H1 (cell line): ENCODE results near the gene CDK10. TPM values are rescaled to one million over a fixed set of nuclear protein-coding genes. Genes with fewer than 3 reads are reported as not detected.

ENCODE experiments used
- CTCF ChIA-PET: fragments of 300-600 bp; sonication (Branson Sonifier 250); formaldehyde crosslinking; loops from one replicate; lab custom pipeline; 2021; ENCODE audit not compliant: partially characterized antibody; lab: Charles Lee
- POLR2A ChIA-PET: fragments of 300-600 bp; sonication (Branson Sonifier 250); formaldehyde crosslinking; loops from one replicate; lab custom pipeline; 2021; ENCODE audit warnings: inconsistent platforms; ENCODE audit not compliant: partially characterized antibody; lab: Charles Lee
- DNase-seq, 2 experiments: peaks; one replicate each; pipeline versions ENCODE4 v3.0.0 to v3.0.0-alpha.2; 2010 to 2022; ENCODE audit warnings: low spot score in 2 of 2, low read depth in 1 of 2, mixed read lengths in 1 of 2
- FAIRE-seq: peaks from 2 replicates; lab custom pipeline; 2011; peaks lifted over from hg19 to GRCh38; lab: Jason Lieb, UNC
- H2AFZ ChIP-seq: 2 replicates; pipeline ENCODE4 v1.8.1; 2012; ENCODE audit warnings: low read length, inconsistent platforms
- H2AK5ac ChIP-seq: 2 replicates; pipeline ENCODE4 v1.6.1; 2013; ENCODE audit warnings: low read depth, low read length
- H2BK120ac ChIP-seq: replicated peaks from 2 replicates; pipeline ENCODE3; 2013; ENCODE audit warnings: low read depth, low read length, inconsistent platforms
- H2BK12ac ChIP-seq: 2 replicates; pipeline ENCODE4 v1.6.1; 2013; ENCODE audit warnings: low read depth, low read length
- H2BK15ac ChIP-seq: 2 replicates; pipeline ENCODE4 v1.6.1; 2013; ENCODE audit warnings: low read length
- H2BK20ac ChIP-seq: 2 replicates; pipeline ENCODE4 v1.6.1; 2013; ENCODE audit warnings: low read length
- H2BK5ac ChIP-seq: 2 replicates; pipeline ENCODE4 v1.6.1; 2013; ENCODE audit warnings: low read depth, low read length
- H3K14ac ChIP-seq: 2 replicates; pipeline ENCODE4 v1.6.1; 2013; ENCODE audit warnings: inconsistent platforms; ENCODE audit not compliant: insufficient read length
- H3K18ac ChIP-seq: 2 replicates; pipeline ENCODE4 v1.6.1; 2013; ENCODE audit warnings: low read length; ENCODE audit errors: extremely low read depth
- H3K23ac ChIP-seq: 2 replicates; pipeline ENCODE4 v1.6.1; 2013; ENCODE audit warnings: inconsistent platforms; ENCODE audit not compliant: insufficient read length
- H3K23me2 ChIP-seq: 2 replicates; pipeline ENCODE4 v1.6.1; 2013; ENCODE audit warnings: low read depth, low read length
- H3K27ac ChIP-seq: 2 replicates; pipeline ENCODE4 v1.6.1; 2011; ENCODE audit warnings: low read depth, low read length, inconsistent platforms
- H3K27me3 ChIP-seq, 4 experiments: replicated peaks in 1 of 4; 1 replicate in 1 of 4; 2 replicates in 3 of 4; pipeline versions ENCODE4 v1.6.1 to v1.8.1; 2011 to 2013; ENCODE audit warnings: low read length in 3 of 4, mild to moderate bottlenecking in 3 of 4, inconsistent platforms in 2 of 4, mixed read lengths in 2 of 4, moderate library complexity in 1 of 4; ENCODE audit not compliant: control insufficient read depth in 3 of 4, insufficient read depth in 3 of 4; ENCODE audit errors: extremely low read depth in 1 of 4
- H3K36me3 ChIP-seq, 4 experiments: 2 replicates each; pipeline versions ENCODE4 v1.6.1 to v1.8.1; 2011 to 2013; ENCODE audit warnings: mild to moderate bottlenecking in 4 of 4, low read length in 3 of 4, moderate library complexity in 2 of 4, control low read depth in 1 of 4, inconsistent platforms in 1 of 4; ENCODE audit not compliant: insufficient read depth in 4 of 4, control insufficient read depth in 2 of 4
- H3K4ac ChIP-seq: replicated peaks from 2 replicates; pipeline ENCODE3; 2013; ENCODE audit warnings: low read length, low read depth, mixed read lengths, inconsistent platforms; ENCODE audit not compliant: insufficient read length
- H3K4me1 ChIP-seq, 4 experiments: replicated peaks in 1 of 4; 1 replicate in 1 of 4; 2 replicates in 3 of 4; pipeline versions ENCODE4 v1.6.1 to v1.8.1; 2011 to 2013; ENCODE audit warnings: low read length in 3 of 4, inconsistent platforms in 2 of 4, mixed read lengths in 1 of 4; ENCODE audit not compliant: insufficient read depth in 4 of 4, control insufficient read depth in 3 of 4
- H3K4me2 ChIP-seq, 2 experiments: 2 replicates each; pipeline versions ENCODE4 v1.6.1 to v1.8.1; 2011 to 2013; ENCODE audit warnings: low read depth in 2 of 2, low read length in 2 of 2, control low read depth in 1 of 2, inconsistent platforms in 1 of 2, mild to moderate bottlenecking in 1 of 2; ENCODE audit not compliant: insufficient read depth in 1 of 2
- H3K4me3 ChIP-seq, 4 experiments: fragments of 200-600, 300-600 bp in 1 of 4; sonication (generic), shearing (Covaris generic), sonication (Bioruptor Twin) in 1 of 4; 2 replicates each; pipeline versions ENCODE4 v1.5.1 to v1.8.1; 2011 to 2016; ENCODE audit warnings: low read length in 4 of 4, low read depth in 3 of 4, control low read depth in 2 of 4, inconsistent platforms in 2 of 4, mild to moderate bottlenecking in 2 of 4, mixed read lengths in 1 of 4, moderate library complexity in 1 of 4; ENCODE audit not compliant: insufficient read depth in 2 of 4; ENCODE audit errors: extremely low read depth in 1 of 4
- H3K56ac ChIP-seq: replicated peaks from 2 replicates; pipeline ENCODE3; 2013; ENCODE audit warnings: low read depth, mild to moderate bottlenecking, mixed read lengths, low read length, inconsistent platforms; ENCODE audit not compliant: insufficient read length
- H3K79me1 ChIP-seq: 2 replicates; pipeline ENCODE4 v1.6.1; 2013; ENCODE audit warnings: low read depth, low read length, control low read depth
- H3K79me2 ChIP-seq, 2 experiments: 2 replicates each; pipeline versions ENCODE4 v1.6.1 to v1.8.1; 2012 to 2013; ENCODE audit warnings: low read length in 2 of 2, mild to moderate bottlenecking in 2 of 2, inconsistent platforms in 1 of 2; ENCODE audit not compliant: insufficient read depth in 2 of 2, control insufficient read depth in 1 of 2
- H3K9ac ChIP-seq, 4 experiments: replicated peaks in 1 of 4; 1 replicate in 1 of 4; 2 replicates in 3 of 4; pipeline versions ENCODE4 v1.6.1 to v1.8.1; 2011 to 2013; ENCODE audit warnings: low read depth in 3 of 4, low read length in 3 of 4, control low read depth in 2 of 4, mild to moderate bottlenecking in 2 of 4, moderate library complexity in 2 of 4, inconsistent platforms in 1 of 4; ENCODE audit errors: extremely low read depth in 1 of 4
- H3K9me3 ChIP-seq, 2 experiments: 2 replicates each; pipeline versions ENCODE4 v1.6.1 to v1.8.1; 2012 to 2013; ENCODE audit warnings: mild to moderate bottlenecking in 2 of 2, moderate library complexity in 2 of 2, control low read depth in 1 of 2, inconsistent platforms in 1 of 2, low read depth in 1 of 2, low read length in 1 of 2, mixed read lengths in 1 of 2; ENCODE audit not compliant: insufficient read depth in 2 of 2
- H4K20me1 ChIP-seq, 2 experiments: replicated peaks in 1 of 2; 2 replicates each; pipeline versions ENCODE3 to v1.8.1; 2011 to 2013; ENCODE audit warnings: inconsistent platforms in 2 of 2, low read length in 2 of 2, mild to moderate bottlenecking in 1 of 2; ENCODE audit not compliant: insufficient read depth in 2 of 2, control insufficient read depth in 1 of 2
- H4K5ac ChIP-seq: 2 replicates; pipeline ENCODE4 v1.6.1; 2013; ENCODE audit warnings: low read length, low read depth, mixed read lengths, inconsistent platforms; ENCODE audit not compliant: insufficient read length
- H4K8ac ChIP-seq: 2 replicates; pipeline ENCODE4 v1.8.0; 2013; ENCODE audit warnings: mild to moderate bottlenecking, moderate library complexity, low read length, inconsistent platforms; ENCODE audit not compliant: insufficient read depth; ENCODE audit errors: extremely low read depth
- H4K91ac ChIP-seq: replicated peaks from 2 replicates; pipeline ENCODE3; 2013; ENCODE audit warnings: low read length, mixed read lengths, inconsistent platforms; ENCODE audit not compliant: insufficient read length
- BACH1 ChIP-seq: IDR thresholded peaks from 2 replicates; pipeline ENCODE4 v1.6.1; 2012; ENCODE audit warnings: low read length, improper control_type of control experiment
- CREB1 ChIP-seq: IDR thresholded peaks from 2 replicates; pipeline ENCODE4 v1.6.1; 2012; ENCODE audit warnings: inconsistent platforms
- HDAC6 ChIP-seq: IDR thresholded peaks from one replicate; pipeline ENCODE4 v1.7.1; 2012; ENCODE audit warnings: low read depth, mild to moderate bottlenecking, inconsistent platforms, low read length, moderate library complexity
- NRF1 ChIP-seq: IDR thresholded peaks from 2 replicates; pipeline ENCODE4 v1.6.1; 2011; ENCODE audit warnings: mild to moderate bottlenecking, low read depth, low read length, improper control_type of control experiment
- POU5F1 ChIP-seq: IDR thresholded peaks from 2 replicates; pipeline ENCODE4 v1.6.1; 2011; ENCODE audit warnings: low read depth, mild to moderate bottlenecking, low read length, moderate library complexity
- SAP30 ChIP-seq: fragments of 300-600 bp; sonication (generic); IDR thresholded peaks from 2 replicates; pipeline ENCODE4 v1.7.1; 2012; ENCODE audit warnings: low read length, moderate library complexity, mild to moderate bottlenecking, inconsistent platforms; ENCODE audit not compliant: insufficient read depth, insufficient replicate concordance
- SP4 ChIP-seq: IDR thresholded peaks from 2 replicates; pipeline ENCODE4 v1.6.1; 2012; ENCODE audit warnings: low read length, inconsistent platforms
- SUZ12 ChIP-seq: fragments of 200-600 bp; sonication (generic); IDR thresholded peaks from 2 replicates; pipeline ENCODE4 v1.6.1; 2012; ENCODE audit warnings: mild to moderate bottlenecking, inconsistent platforms, low read length, moderate library complexity, mixed read lengths
- TAF1 ChIP-seq: IDR thresholded peaks from 2 replicates; pipeline ENCODE4 v1.6.1; 2011; ENCODE audit warnings: mild to moderate bottlenecking, low read depth, low read length
- YY1 ChIP-seq: IDR thresholded peaks from 2 replicates; pipeline ENCODE4 v1.6.1; 2011; ENCODE audit warnings: low read depth, mild to moderate bottlenecking, low read length
- ZNF274 ChIP-seq: IDR thresholded peaks from 2 replicates; pipeline ENCODE4 v1.7.0; 2012; ENCODE audit warnings: low read length, borderline replicate concordance; ENCODE audit errors: extremely low read depth
- WGBS, 2 experiments: shearing (Covaris generic) in 1 of 2; methylation state at CpG; one replicate each; pipeline versions ENCODE4 v1.1.6 to v1.1.7; 2013 to 2015; ENCODE audit warnings: low lambda C conversion rate in 2 of 2, mixed read lengths in 2 of 2, inconsistent platforms in 1 of 2, low coverage in 1 of 2, missing lambda C conversion rate in 1 of 2; ENCODE audit not compliant: insufficient replicate concordance in 2 of 2, insufficient coverage in 1 of 2, insufficient read length in 1 of 2; ENCODE audit errors: extremely low coverage in 1 of 2, missing lambda C conversion rate in 1 of 2; 5-methylcytosine and 5-hydroxymethylcytosine counted together
- polyA plus RNA-seq, 7 experiments: library from polyadenylated mRNA; depleted of rRNA in 3 of 7; stranded (reverse) in 5 of 7; unstranded in 2 of 7; fragments of >200 nt in 5 of 7; fragments of 200-250 nt in 2 of 7; gene quantifications; 1 replicate in 5 of 7; 2 replicates in 1 of 7; 4 replicates in 1 of 7; pipeline versions ENCODE4 v1.2.1 to v1.2.3, GENCODE V29; 2011 to 2013; ENCODE audit warnings: missing spikeins in 2 of 7, mixed read lengths in 2 of 7
- total RNA-seq: library from RNA; stranded (reverse); fragmentation: NEBNext Ultra II Directional; extraction: Animal tissue kit (Norgen Biotek cat#: 25700); gene quantifications from 2 replicates; pipeline ENCODE4 v1.2.1, GENCODE V29; 2021
- TF ChIP-seq, protein P1 (sequence below): IDR thresholded peaks from 2 replicates; pipeline ENCODE4 v1.6.1; 2012; ENCODE audit warnings: inconsistent platforms

CDK10 gene
- total and polyA plus RNA-seq, 2 of the 8 experiments (the other 6 are each of a cell fraction or from before 2014, with no cell fraction given): 49.5 to 83.9 TPM

DNA sequence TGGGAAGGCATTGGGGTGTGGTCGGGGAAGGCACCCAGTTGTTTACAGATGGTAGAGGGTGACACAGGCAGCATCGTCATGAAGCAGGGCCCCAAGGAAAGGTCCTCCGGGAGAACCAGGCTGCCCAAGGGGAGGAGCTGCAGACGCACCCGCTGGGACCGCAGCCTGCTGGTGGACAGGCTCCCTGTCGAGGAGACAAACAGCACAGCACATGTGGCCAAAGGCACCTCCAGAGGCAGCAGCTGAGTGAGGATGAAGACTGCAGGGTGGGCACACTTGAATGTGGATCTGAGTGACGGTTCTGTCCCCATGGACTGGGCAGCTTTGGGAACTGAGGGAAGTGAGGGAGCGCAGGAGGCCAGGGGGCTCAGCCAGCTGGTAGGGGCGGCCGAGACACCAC, 41.4 kb upstream of the CDK10 start:
- Histone ChIP-seq H3K79me2 (no peaks in the 10 kb centered on the region), H2BK120ac (no peak overlapping the region), H4K5ac (no peak overlapping the region), H3K56ac (no peak overlapping the region), H3K4me3 (no peak overlapping the region), H3K4me2 (no peak overlapping the region), H2AFZ (no peak overlapping the region), H3K27ac (no peak overlapping the region), H3K27me3 (no peaks in the 10 kb centered on the region), H3K4ac (no peak overlapping the region), H3K23me2 (no peaks in the 10 kb centered on the region), H3K79me1 (no peaks in the 10 kb centered on the region), H2BK5ac (no peak overlapping the region; the same call in 1 of the 2 replicates), H3K14ac (no peak overlapping the region), H3K4me1 (no peaks in the 10 kb centered on the region), H4K20me1 (peaks cover 0 to 13% of the 10 kb centered on the region in 2 experiments), H3K23ac (no peak overlapping the region), H2AK5ac (no peak overlapping the region), H2BK15ac (no peak overlapping the region), H3K36me3 (peaks cover 8 to 23% (median 20%) of the 10 kb centered on the region in 4 experiments; a peak in 7 of 8 replicates), H3K9me3 (no peaks in the 10 kb centered on the region), H2BK12ac (no peak overlapping the region), H4K91ac (no peak overlapping the region), H4K8ac (no peak overlapping the region), H2BK20ac (no peak overlapping the region), H3K18ac (no peak overlapping the region), H3K9ac (no peak overlapping the region)
- ChIA-PET POLR2A (interaction anchor here (0.5 to 1.5 kb wide), 5 partner anchors 10 to 77 kb away, joined by 3 to 4 read pairs (median 3); no protein-coding TSS in a partner anchor), CTCF (interaction anchor here (1.4 to 5.6 kb wide), 3 partner anchors 15 to 44 kb away, joined by 3 to 34 read pairs (median 4); no protein-coding TSS in a partner anchor)
- 82% methylated on average over 11 of the region's 11 CpGs; no CpG with 5 or more reads in 1 of the 2 experiments for WGBS, 2 experiments
- FAIRE-seq (no peak), DNase-seq (no peak)
- TF ChIP-seq YY1 (no peak), NRF1 (no peak), BACH1 (no peak), HDAC6 (no peak), SUZ12 (no peak), TAF1 (no peak), ZNF274 (no peak), SP4 (no peak), POU5F1 (no peak), CREB1 (no peak), SAP30 (no peak)
- TF ChIP-seq, protein P1, sequence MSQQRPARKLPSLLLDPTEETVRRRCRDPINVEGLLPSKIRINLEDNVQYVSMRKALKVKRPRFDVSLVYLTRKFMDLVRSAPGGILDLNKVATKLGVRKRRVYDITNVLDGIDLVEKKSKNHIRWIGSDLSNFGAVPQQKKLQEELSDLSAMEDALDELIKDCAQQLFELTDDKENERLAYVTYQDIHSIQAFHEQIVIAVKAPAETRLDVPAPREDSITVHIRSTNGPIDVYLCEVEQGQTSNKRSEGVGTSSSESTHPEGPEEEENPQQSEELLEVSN: no peak
